ENCODE measurements around the gene SOCS4.

DNA sequence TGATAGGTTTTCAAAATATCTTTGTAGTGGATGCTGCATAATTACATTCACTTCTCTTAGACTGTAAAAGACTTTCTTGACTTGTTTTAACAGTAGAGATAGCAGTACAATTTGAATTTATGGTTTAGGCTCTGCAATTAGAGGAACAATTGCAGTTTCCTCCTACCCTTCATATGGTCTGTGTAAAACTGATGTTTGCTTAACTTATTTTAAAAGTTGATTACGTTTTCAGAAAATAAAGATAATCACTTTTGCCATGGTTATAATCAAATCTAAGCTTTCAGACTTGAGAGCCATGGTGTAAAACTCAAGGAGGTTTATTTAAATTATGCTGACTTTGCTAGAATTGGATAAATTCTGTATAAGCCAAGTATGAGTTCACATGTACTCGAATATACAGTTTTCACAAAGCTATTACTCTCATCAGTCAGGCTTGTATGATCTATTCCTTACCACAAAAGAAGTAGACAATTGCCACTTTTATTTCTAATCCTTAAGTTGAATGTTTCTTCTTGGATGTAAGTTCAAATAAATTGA lies 21.9 kb downstream of the SOCS4 start:
- TF ChIP-seq, protein P1, sequence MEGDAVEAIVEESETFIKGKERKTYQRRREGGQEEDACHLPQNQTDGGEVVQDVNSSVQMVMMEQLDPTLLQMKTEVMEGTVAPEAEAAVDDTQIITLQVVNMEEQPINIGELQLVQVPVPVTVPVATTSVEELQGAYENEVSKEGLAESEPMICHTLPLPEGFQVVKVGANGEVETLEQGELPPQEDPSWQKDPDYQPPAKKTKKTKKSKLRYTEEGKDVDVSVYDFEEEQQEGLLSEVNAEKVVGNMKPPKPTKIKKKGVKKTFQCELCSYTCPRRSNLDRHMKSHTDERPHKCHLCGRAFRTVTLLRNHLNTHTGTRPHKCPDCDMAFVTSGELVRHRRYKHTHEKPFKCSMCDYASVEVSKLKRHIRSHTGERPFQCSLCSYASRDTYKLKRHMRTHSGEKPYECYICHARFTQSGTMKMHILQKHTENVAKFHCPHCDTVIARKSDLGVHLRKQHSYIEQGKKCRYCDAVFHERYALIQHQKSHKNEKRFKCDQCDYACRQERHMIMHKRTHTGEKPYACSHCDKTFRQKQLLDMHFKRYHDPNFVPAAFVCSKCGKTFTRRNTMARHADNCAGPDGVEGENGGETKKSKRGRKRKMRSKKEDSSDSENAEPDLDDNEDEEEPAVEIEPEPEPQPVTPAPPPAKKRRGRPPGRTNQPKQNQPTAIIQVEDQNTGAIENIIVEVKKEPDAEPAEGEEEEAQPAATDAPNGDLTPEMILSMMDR (IDR thresholded peaks at IDR 0.05), result no peak
- no peak for TF ChIP-seq POLR2A (IDR thresholded peaks at IDR 0.05)
